ENCODE results near the gene CNTNAP2.

DNA sequence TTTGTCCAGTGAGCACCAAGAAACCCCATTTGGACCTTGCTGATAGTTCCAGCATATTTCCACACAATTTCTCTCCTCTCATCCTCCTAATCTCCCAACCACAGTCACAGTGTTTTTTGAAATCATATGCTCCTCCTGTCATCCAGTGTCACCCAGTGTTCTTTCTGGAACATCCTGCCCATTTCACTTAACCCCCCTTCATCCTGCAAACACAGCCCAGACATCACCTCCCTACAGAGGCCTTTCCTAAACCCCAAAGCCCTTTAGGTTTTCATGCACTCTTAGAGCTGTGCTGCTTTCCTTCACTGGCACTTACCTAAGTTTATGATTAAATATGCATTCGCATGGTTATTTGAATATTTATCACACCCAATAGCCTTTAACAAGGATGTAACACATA, 1316.0 kb downstream of the CNTNAP2 start:
- no peak for TF ChIP-seq CTCF (IDR thresholded peaks at IDR 0.05)
- TF ChIP-seq POLR2AphosphoS5 (IDR thresholded peaks at IDR 0.05): no peak

Data from suprapubic skin (tissue), 3 donors.